GM18951 (cell line): Measurements from ENCODE around the gene ZNF716.
"Not testable (repeated sequence)": the region's sequence is repeated elsewhere in the genome, so short reads cannot be mapped to it uniquely, and the experiment has no call there.

Experiments used
- POLR2A ChIP-seq: IDR thresholded peaks from 4 replicates; pipeline ENCODE4 v1.6.1; 2011; ENCODE audit warnings: mild to moderate bottlenecking; ENCODE audit not compliant: insufficient read length, insufficient read depth; ENCODE audit errors: extremely low read depth
- in situ Hi-C: fragments of 300-500 bp; cut with MboI; formaldehyde crosslinking; loops from one replicate; pipeline ENCODE4 v1.12.0; 2022; ENCODE audit warnings: low sequenced_read_pairs, mixed read lengths, inconsistent platforms; ENCODE audit not compliant: unreplicated experiment

Gene ZNF716

GRCh38 chr7:57487957-57488356 is 38.0 kb downstream of the ZNF716 start:
- in situ Hi-C loops, result no loop called here
- TF ChIP-seq POLR2A, result no peak

- in situ Hi-C loops, result not testable (repeated sequence)
These were observed 45.1 kb downstream of the ZNF716 start for GRCh38 chr7:57495111-57495510.

- no peak for TF ChIP-seq POLR2A
- in situ Hi-C loops, result no loop called here
These were observed 46.4 kb downstream of the ZNF716 start for GRCh38 chr7:57496395-57496794.

GRCh38 chr7:57505176-57505575 is 55.2 kb downstream of the ZNF716 start:
- in situ Hi-C loops, result no loop called here

More at GRCh38 chr7:57505176-57505575, 55.2 kb downstream of the ZNF716 start:
- TF ChIP-seq POLR2A, result no peak
